HL-60 (cell line): ENCODE measurements around the gene DBN1.

Experiments
- DNase-seq, 2 experiments: peaks; one replicate each; pipeline ENCODE4 v3.0.0-alpha.2; 2010 to 2020; ENCODE audit warnings: low read depth in 1 of 2, low spot score in 1 of 2
- H3K27ac ChIP-seq: fragments of 250-450 bp; sonication (Bioruptor Pico); replicated peaks from 2 replicates; pipeline ENCODE4 v1.5.1; 2020; ENCODE audit warnings: mild to moderate bottlenecking, moderate library complexity
- H3K27me3 ChIP-seq: fragments of 250-450 bp; sonication (Bioruptor Pico); 2 replicates; pipeline ENCODE4 v1.5.1; 2021; ENCODE audit warnings: mild to moderate bottlenecking, moderate library complexity; ENCODE audit not compliant: insufficient read depth, poor library complexity, severe bottlenecking
- H3K4me3 ChIP-seq: replicated peaks from 2 replicates; pipeline ENCODE4 v1.5.1; 2011; ENCODE audit warnings: mild to moderate bottlenecking, control low read depth, low read length; ENCODE audit not compliant: insufficient read depth
- CTCF ChIP-seq: IDR thresholded peaks from one replicate; pipeline ENCODE4 v1.5.1; 2011; ENCODE audit warnings: low read length, control low read depth, inconsistent platforms; ENCODE audit not compliant: insufficient read depth
- GABPA ChIP-seq: IDR thresholded peaks from 2 replicates; pipeline ENCODE4 v1.6.1; 2012; ENCODE audit warnings: low read depth
- POLR2AphosphoS5 ChIP-seq: IDR thresholded peaks from 2 replicates; pipeline ENCODE4 v1.6.1; 2012; ENCODE audit warnings: low read depth
- SPI1 ChIP-seq: IDR thresholded peaks from 2 replicates; pipeline ENCODE4 v1.6.1; 2012; ENCODE audit warnings: low read depth, mild to moderate bottlenecking, borderline replicate concordance
- TF ChIP-seq, protein P1 (sequence below): IDR thresholded peaks from 2 replicates; pipeline ENCODE4 v1.6.1; 2012; ENCODE audit warnings: low read depth; ENCODE audit not compliant: insufficient replicate concordance

Gene DBN1

DNA sequence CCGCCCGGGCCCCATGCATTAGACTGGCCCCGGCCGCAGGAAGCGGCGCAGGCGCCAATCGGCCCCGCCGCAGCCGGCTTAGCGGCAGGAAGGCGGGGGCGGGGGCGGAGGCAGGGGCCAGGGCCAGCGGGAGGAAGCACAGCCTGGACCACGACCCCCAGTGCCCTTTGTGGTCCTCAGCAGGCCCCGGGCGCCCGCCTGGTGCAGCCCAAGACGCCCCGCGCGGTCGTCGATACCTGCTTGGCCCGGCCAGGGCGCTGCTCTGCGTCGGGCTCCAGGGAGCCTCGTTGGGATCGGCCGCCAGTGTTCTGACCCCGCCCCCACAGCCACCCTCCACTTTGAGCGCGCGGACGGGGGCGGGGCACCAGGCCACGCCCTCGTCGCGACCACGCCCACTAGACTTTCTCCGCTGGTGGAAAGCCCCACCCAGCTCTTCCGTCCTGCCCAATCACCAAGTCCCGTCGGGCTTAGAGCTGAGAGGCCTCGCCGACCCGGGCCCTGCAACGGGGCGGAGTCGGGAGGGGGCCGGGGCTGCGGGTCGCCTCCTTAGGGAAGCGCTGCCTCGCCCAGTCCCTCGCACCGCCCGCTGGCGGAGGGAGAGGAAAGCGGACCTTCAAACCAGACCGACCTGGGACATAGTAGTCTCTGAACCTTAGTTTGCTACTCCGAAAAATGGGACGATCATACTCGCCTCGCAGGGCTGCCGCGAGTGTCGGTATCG is 24.0 kb upstream of the DBN1 start, which contains the start of gene PDLIM7:
Gene PDLIM7 (minus strand): TSS at position 313 of the 721 bp plus-strand sequence. CDS start 1,092 bp downstream, outside the sequence.
- DNase-seq, result peak; percentile 97 to 98
- peak within 1 kb of the TSS; percentile 66 for H3K27ac ChIP-seq
- TF ChIP-seq CTCF (no peak), GABPA (no peak), POLR2AphosphoS5 (peak; percentile 74; the same call in 1 of the 2 replicates), SPI1 (no peak)
- TF ChIP-seq, protein P1, sequence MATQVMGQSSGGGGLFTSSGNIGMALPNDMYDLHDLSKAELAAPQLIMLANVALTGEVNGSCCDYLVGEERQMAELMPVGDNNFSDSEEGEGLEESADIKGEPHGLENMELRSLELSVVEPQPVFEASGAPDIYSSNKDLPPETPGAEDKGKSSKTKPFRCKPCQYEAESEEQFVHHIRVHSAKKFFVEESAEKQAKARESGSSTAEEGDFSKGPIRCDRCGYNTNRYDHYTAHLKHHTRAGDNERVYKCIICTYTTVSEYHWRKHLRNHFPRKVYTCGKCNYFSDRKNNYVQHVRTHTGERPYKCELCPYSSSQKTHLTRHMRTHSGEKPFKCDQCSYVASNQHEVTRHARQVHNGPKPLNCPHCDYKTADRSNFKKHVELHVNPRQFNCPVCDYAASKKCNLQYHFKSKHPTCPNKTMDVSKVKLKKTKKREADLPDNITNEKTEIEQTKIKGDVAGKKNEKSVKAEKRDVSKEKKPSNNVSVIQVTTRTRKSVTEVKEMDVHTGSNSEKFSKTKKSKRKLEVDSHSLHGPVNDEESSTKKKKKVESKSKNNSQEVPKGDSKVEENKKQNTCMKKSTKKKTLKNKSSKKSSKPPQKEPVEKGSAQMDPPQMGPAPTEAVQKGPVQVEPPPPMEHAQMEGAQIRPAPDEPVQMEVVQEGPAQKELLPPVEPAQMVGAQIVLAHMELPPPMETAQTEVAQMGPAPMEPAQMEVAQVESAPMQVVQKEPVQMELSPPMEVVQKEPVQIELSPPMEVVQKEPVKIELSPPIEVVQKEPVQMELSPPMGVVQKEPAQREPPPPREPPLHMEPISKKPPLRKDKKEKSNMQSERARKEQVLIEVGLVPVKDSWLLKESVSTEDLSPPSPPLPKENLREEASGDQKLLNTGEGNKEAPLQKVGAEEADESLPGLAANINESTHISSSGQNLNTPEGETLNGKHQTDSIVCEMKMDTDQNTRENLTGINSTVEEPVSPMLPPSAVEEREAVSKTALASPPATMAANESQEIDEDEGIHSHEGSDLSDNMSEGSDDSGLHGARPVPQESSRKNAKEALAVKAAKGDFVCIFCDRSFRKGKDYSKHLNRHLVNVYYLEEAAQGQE, result peak; percentile 48
- H3K27me3 ChIP-seq, result no peaks in the 10 kb centered on the region
- peak within 1 kb of the TSS; percentile 81 for H3K4me3 ChIP-seq

DNA sequence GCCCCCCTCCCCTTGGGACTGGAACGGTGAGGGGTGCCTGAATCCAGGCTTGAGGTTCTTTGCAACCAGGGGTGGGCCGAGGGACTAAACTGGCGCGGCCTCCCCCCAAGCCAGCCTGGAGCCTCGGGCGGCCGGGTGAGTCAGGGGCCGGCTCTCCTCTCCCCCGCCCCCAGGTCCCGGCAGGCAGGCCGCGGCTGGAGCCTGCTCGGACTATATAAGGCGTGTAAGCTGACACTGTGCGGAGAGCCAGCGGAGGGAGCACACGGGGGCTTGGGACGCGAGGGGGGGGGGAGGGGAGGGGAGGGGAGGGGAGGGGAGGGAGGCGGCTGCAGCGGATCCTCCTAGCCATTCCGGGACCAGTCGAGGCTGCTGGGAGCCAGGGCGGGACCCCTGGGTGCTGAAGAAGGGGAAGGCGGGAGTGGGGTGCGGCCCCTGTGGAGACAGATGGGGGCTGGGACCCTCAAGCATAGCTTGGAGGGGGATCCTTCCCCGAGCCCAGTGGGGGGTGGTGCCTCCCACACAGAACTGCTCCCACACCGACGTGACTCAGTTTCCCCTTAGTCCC is 23.4 kb upstream of the DBN1 start:
- H3K27me3 ChIP-seq, result no peaks in the 10 kb centered on the region
- TF ChIP-seq POLR2AphosphoS5 (0 out of 2 replicates have a peak, but pooled peaks have one; percentile 1), SPI1 (no peak), CTCF (no peak), GABPA (no peak)
- TF ChIP-seq, protein P1, result no peak
- H3K27ac ChIP-seq, result peak overlapping the region; percentile 66
- peak overlapping the region; percentile 81 for H3K4me3 ChIP-seq
- DNase-seq, result no peak

GRCh38 chr5:177496070-177496726 is 22.8 kb upstream of the DBN1 start:
- DNase-seq, result no peak
- Histone ChIP-seq H3K27me3 (no peaks in the 10 kb centered on the region), H3K27ac (peak overlapping the region; percentile 66), H3K4me3 (peak overlapping the region; percentile 81)
- peak; percentile 19 for TF ChIP-seq CTCF
- no peak for TF ChIP-seq POLR2AphosphoS5
